ENCODE results near the gene SNAPC3.
"Not testable (repeated sequence)": the region's sequence is repeated elsewhere in the genome, so short reads cannot be mapped to it uniquely, and the experiment has no call there.

SNAPC3 gene

DNA sequence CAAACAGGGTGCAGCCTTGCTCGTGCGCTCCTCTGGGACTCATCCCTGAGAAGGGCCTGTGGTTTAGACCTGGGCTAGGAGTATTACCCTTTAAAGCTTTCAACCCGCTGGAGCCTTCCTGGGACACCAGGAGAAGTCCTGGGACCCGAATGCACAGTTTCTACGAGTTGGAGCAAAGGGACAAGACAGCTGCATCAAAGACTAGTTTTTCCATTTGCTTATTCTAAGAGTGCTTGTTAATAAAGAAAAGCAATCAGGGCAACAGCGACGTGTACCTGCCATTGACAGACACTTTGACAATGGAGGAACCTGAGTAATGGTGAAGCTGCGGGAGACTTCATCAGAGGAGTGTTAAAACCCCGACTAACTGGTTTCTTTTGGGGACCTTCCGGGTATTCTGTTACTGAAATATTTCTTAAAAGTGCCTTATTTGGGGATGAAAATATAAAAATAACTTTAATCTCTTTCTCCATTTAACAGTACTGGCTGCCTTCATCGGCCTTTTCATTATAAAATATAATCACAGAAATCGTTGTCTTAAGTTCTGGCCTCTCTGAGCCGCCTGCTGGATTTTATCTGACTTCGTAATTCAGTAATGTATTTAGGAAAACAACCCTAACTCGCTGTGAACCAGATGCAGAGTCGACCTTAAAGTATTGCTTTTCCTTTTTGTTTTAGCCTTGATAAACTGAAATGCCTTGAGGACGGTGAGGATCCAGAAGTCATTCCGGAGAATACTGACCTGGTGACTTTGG, 732 bp downstream of the SNAPC3 start:
- no peak for DNase-seq (ENCODE audit: low spot score)

DNA sequence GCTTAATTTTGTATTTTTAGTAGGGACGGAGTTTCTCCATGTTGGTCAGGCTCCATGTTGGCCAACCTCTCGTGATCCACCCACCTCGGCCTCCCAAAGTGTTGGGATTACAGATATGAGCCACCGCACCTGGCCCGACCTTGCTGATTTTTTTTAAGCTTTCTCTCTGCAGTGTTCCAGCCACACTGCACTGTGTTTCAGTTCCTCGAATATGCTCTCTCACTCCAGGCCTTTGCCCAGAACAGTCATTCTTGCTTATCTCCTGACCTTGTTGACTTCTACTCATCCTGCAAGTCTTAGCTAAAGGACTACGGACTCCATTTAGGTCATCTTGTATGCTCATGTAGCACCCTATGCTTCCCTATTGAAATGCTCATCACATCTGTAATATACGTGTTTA, 3.3 kb downstream of the SNAPC3 start:
- DNase-seq (ENCODE audit: low spot score): no peak

DNA sequence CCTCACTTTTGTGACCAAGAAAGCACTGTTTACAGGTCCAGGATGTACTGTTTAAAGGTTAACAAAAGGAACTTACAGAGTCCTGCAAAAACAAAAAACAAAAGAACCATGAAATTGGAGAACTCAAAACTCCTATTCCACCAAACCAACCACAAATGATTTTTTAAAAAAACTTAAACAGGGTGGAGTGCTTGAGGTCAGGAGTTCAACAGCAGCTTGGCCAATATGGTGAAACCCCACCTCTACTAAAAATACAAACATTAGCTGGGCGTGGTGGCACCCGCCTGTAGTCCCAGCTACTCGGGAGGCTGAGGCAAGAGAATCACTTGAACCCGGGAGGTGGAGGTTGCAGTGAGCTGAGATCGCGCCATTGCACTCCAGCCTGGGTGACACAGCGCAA, 5.0 kb downstream of the SNAPC3 start:
- DNase-seq (ENCODE audit: low spot score): not testable (repeated sequence)

DNA sequence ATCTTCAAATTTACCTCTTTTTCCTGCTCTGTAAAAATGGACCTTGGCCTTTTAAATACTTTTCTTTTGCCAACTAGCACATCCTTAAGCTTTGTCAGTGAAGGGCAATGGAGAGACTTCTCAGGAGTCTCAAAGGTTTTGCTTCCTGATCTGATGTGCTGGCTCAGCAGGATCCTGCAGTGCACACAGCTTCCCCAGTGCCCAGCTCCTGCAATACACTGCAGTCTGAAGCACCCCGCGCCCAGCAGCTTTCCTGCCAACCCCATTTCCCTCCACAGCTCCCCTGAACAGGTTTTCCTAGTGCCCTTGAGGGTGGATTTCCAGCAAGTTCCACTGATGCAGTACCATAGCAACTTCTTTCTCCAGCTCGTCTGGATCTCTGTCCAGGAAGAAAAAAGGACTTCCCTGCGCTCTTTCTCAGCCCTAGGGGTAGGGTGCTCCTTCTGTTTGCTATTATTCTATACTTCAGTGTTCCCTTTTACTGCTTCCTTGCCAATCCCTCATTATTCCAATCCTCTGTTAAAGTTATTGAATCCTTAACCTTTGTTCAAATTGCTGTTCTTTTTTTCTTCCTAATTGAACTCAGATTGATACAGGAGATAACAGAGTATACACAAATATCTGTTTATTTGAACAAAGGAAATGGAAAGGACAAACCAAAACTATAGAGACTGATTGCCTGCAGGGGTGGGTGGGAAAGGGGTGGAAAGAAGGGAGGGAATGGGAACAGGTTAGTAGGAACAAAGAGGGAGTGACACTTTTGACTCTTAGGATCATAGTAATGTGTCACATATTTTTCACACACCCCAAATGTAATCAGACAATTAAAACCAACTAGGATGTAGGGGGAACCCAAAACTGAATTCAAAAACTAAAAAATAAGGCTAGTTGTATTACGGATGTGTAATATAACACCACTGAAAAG, 8.5 kb downstream of the SNAPC3 start:
- peak; percentile 54 for DNase-seq (ENCODE audit: low spot score)

DNA sequence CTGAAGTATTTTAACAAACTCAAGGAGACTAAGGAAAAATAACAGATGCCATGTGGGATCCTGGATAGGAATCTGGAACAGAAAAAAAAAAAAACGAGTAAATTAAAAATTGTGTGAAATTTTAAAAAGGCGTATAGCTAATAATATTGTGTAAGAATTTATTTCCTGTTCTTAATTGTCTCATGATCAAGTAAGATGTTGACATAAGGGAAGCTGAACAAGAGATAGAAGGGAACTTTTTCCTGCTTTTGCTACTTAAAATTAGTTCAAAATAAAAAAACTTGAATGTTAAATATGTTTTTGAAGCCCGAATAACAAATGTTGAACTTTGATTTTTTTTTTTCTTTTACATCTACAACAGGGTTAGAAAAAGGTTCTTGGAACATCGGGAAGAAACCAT, 10.5 kb downstream of the SNAPC3 start:
- no peak for DNase-seq (ENCODE audit: low spot score)

DNA sequence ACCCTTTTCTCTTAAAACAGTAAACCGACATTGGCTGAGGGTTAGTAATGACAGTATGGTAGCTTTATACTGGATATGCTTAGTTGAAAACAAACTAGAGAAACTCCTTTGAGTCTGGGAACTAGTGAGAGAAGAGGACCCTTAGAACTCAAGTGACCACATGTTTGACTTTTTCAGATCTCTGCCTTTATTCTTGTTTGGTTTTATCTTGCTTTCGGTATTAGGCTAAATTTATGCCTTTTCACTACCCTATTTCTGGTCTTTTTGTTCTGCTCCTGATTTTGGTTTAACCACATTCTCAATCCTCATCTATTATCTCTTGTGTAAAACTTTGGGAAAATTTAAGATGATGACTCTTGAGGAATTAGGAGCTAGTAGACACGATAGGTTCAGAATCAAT, 11.0 kb downstream of the SNAPC3 start:
- no peak for DNase-seq (ENCODE audit: low spot score)

DNA sequence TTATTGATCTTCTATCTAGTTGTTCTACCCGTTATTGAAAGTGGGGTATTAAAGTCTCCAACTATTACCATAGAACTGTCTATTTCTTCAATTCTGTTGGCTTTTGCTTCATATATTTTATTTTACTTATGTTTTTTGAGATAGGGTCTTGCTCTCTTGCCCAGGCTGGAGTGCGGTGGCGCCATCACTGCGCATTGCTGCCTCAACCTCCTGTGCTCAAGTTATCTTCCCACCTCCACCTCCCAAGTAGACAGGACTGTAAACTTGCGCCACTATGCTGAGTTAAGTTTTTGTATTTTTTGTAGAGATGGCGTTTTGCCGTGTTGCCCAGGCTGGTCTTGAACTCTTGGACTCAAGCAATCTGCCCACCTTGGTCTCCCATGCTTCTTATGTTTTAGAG, 16.2 kb downstream of the SNAPC3 start:
- no peak for DNase-seq (ENCODE audit: low spot score)

DNA sequence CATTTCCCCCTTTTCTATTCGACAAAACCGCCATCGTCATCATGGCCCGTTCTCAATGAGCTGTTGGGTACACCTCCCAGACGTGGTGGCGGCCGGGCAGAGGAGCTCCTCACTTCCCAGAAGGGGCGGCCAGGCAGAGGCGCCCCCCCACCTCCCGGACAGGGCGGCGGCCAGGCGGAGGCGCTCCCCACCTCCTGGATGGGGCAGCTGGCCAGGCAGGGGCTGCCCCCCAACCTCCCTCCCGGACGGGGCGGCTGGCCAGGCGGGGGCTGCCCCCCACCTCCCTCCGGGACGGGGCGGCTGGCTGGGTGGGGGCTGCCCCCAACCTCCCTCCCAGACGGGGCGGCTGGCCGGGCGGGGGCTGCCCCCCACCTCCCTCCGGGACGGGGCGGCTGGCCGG, 19.2 kb downstream of the SNAPC3 start:
- not testable (repeated sequence) for DNase-seq (ENCODE audit: low spot score)

DNA sequence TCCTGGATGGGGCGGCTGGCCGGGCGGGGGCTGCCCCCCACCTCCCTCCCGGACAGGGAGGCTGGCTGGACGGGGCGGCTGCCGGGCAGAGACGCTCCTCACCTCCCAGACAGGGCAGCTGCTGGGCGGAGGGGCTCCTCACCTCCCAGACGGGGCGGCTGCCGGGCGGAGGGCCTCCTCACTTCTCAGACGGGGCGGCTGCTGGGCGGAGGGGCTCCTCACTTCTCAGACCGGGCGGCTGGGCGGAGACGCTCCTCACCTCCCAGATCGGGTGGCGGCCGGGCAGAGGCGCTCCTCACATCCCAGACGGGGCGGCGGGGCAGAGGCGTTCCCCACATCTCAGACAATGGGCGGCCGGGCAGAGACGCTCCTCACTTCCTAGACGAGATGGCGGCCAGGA, 19.6 kb downstream of the SNAPC3 start:
- DNase-seq (ENCODE audit: low spot score): not testable (repeated sequence)

DNA sequence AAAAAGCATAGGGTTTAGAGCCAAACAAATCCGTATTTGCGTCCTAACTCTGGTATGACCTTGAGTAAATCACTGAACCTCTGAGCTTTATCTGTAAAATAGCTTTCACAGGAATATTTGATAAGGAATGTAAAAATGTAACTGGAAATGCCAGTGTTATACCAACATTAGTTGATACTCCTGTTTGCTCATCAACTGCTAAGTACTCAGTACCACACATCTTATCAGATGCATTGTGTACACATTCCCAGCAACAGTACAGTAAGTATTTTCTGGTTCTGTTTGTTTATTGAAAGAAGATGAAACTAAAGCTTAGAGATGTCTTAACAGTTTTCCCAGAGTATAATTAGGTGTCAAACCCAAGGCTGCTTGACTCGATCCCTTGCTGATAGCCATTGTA, 21.5 kb downstream of the SNAPC3 start:
- no peak for DNase-seq (ENCODE audit: low spot score)

DNA sequence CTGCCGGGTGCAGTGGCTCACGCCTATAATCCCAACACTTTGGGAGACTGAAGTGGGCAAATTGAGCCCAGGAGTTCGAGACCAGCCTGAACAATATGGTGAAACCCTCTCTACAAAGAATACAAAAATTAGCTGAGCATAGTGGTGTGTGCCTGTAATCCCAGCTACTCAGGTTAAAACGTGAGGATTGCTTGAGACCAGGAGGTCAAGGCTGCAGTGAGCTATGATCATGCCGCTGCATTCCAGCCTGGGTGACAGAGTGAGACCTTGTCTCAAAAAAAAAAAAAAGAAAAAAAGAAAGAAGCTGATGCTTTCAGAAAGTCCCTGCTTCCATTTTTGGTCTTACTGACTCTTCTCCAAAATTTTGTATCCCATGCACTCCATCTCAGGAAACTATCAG, 31.3 kb downstream of the SNAPC3 start:
- DNase-seq (ENCODE audit: low spot score): no peak

DNA sequence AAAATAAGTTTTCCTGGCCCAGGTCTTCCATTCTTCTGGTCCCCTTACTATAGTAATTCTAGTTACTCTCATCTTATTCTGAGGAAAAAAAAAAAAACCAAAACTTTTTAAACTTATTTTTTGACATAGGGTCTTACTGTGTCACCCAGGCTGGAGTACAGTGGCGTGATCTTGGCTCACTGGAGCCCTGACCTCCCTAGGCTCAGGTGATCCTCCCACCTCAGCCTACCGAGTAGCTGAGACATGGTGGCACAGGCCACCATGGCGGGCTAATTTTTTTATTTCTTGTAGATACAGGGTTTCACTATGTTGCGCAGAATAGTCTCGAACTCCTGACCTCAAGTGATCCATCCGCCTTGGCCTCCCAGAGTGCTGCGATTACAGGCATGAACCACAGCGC, 38.4 kb downstream of the SNAPC3 start:
- DNase-seq (ENCODE audit: low spot score): no peak

DNA sequence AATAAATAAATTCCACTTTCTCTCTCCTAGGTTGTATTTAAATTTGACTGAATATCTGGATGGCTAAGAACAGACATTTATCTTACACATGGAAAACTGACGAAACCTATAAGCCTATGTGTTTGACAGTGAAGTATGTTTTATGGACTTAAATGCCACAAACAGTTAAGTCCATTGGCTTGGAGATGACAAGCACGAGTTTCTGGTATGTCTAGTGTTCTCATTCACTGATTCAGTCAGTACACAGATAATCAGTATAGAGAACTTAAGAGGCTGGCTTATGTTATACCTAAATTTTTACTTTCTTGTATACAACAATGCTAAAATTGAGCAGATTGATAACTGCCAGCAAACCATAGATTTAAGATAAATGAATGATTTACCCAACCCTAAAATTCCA, 38.9 kb downstream of the SNAPC3 start:
- DNase-seq (ENCODE audit: low spot score): no peak

DNA sequence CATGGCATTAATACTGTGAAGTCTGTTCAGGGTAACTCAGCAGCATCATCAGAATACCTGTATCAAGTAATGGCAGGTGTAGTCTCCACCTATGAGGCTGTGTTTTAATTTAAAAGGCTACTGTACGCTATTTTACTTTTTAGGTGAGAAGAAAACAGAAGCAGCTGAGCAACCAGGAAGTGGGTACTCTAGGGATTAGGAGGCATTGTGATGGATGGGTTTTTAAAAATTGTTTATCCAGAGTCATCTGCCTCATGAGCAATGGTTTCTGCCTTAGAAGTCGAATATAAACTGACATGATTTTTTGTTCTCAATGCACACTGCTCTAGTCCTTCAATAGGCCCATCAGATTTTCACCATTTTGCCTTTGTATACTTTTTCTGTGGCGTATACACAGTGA, 45.5 kb downstream of the SNAPC3 start:
- no peak for DNase-seq (ENCODE audit: low spot score)

DNA sequence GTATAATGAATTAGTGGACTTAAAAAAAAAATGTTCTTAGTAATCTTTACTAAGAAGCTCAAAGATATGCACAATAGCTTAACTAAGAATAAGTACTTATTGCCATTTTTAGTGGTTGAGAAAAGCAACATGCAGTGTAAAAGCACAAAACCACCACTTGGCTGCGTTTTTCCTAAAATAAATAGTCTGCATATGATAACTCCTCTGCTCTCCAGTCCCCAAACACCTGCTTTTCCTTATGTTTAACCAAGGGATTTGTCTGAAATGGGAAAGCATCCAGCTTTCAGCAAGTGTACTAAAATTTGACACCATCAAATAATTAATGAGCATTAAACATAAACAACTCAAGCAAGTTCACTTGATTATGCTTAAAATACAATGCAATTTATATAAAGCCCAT, 46.7 kb downstream of the SNAPC3 start:
- DNase-seq (ENCODE audit: low spot score): peak; percentile 11

DNA sequence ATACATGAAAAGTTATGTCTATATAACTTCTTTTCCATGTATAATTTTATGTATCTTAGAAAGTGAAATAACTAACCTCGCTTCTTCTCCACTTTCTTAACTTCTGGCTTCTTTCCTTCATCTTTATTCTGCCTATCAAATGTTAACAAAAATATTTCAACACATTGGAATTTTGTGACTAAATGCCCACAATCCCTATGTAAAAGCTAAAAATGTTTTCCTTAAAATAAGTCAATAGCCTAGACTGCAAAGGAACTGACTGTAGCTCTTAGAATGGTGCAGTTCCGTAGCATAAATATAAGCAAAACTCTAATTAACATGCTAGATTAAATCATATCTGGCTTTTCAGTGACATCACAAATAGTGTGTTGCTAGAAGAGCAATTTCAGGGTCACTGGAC, 47.2 kb downstream of the SNAPC3 start:
- DNase-seq (ENCODE audit: low spot score): no peak

DNA sequence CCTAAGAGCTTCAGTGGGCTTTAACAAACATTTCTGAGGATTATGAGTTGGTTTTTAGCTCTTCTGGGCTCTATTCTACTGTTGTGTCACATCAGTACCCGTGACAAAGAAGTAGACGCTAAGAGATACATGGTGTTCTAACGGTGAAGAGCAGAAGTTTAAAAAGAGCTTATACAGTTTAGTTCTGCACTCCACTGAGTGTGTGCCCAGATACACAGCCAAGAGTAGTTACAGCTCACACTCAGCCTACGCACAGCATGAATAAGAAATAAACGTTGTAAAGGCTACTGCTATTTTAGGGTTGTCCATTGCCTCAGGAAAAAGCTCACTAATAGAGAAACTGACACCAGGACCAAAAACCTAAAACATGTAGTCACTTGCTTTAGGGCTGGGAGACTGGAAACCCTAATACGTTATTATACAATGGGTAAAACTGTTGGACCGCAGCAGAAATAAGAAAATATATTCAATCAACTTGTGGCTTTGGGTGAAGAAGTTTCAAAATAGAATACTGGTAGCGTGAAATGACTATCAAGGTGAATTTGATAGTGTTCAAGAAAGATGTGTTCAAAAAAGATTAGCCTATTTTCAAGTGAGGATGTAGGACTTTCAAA, 53.4 kb downstream of the SNAPC3 start:
- DNase-seq (ENCODE audit: low spot score): peak; percentile 10

DNA sequence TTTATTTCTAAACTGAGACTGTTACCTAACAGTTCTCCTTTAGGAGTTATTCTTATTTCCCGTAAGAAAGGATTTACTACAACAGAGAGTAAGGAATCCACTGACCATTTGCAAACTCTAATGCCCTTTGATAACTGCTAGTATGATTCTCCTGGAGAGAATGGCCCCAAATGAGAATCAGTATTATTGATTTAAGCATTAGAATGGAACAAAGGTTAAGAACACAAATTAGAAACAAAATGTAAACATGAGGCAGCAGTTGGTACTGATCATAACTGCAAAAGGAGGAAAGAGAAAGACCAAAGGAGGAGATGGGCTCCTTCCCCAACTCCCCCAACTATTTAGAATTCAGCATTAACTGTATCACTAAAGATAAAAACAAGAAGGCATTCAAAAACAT, 57.4 kb downstream of the SNAPC3 start:
- DNase-seq (ENCODE audit: low spot score): no peak

DNA sequence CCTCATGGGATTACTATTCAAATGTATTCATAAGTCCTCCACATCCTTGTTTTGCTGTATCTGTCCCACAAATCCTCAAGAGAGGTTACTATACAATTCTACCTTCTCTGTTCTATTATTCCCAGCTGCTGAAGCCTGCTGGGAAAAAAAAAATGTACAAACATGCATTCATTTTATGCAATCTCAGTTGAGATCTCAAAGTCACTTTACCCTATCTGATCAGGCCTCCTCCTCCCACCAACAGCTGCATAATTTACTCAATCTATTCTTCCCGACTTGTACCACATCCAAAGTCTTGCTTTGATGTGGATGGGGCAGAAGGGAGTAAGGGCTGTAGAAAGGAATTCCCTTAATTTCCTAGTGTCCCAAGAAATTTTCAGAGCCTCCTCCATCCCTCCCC, 59.5 kb downstream of the SNAPC3 start:
- no peak for DNase-seq (ENCODE audit: low spot score)

DNA sequence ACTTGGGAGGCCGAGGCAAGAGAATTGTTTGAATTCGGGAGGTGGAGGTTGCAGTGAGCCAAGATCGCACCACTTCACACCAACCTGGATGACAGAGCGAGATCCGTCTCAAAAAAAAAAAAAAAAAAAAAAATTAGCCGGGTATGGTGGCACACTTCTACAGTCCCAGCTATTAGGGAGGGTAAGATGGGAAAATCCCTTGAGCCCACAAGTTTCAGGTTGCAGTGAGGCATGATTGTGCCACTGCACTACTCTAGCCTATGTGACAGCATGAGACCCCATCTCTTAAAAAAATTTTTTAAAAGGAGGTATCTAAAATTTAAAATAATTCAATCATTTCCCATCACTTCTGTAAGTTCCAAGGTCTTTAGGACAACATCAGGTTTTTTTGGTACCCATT, 62.1 kb downstream of the SNAPC3 start:
- DNase-seq (ENCODE audit: low spot score): no peak

DNA sequence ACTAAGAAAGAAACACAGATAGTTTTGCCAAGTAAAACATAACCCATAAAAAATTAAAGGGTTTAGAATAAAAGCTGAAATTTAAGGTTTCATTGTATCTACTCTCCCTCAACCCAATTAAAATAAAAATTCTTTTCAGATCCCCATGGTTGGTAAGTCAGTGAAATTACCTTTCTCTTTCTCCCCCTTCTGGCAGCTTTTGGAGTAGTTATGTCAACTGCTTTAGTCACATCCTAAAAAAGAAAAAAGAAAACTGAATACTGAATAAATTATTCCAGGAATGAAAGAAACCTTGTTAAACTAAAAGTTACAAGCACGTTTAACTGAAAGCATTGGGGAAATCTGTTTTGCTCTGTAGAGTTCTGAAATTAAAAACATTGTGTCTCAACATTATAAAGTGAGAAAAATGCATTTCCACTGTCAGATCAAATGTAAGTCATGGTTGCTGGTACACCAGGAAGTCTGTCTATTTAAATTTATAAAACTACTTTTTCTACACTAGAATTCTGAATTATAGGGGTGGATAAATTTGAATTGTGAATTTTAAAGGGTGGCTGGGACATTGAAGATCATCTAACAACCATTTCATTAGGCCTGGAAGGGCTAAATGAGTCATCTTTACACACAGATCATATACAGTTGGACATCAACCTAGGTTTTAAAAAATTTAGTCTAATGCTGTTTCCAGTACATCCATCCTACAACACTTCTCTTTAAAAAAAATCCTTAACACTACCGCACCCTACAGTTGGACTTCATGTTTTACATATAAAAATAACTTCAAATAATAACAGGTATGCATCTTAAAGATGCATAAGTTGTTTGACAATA, 63.4 kb downstream of the SNAPC3 start:
- no peak for DNase-seq (ENCODE audit: low spot score)

DNA sequence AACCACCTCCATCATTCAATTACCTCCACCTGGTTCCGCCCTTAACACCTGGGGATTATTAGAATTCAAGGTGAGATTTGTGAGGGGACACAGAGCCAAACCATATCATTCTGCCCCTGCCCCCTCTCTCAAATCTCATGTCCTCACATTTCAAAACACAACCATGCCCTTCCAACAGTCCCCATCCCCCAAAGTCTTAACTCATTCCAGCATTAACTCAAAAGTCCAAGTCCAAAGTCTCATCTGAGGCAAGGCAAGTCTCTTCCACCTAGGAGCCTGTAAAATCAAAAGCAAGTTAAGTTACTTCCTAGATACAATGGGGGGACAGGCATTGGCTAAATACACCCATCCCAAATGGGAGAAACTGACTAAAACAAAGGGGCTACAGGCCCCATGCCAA, 69.3 kb downstream of the SNAPC3 start:
- DNase-seq (ENCODE audit: low spot score): no peak
